NCI-H69 (cell line): Measurements from ENCODE around the gene KCNIP1.

Experiments used
- DNase-seq: peaks from one replicate; lab custom pipeline; 2025; lab: John Stamatoyannopoulos, UW

Gene KCNIP1

DNA sequence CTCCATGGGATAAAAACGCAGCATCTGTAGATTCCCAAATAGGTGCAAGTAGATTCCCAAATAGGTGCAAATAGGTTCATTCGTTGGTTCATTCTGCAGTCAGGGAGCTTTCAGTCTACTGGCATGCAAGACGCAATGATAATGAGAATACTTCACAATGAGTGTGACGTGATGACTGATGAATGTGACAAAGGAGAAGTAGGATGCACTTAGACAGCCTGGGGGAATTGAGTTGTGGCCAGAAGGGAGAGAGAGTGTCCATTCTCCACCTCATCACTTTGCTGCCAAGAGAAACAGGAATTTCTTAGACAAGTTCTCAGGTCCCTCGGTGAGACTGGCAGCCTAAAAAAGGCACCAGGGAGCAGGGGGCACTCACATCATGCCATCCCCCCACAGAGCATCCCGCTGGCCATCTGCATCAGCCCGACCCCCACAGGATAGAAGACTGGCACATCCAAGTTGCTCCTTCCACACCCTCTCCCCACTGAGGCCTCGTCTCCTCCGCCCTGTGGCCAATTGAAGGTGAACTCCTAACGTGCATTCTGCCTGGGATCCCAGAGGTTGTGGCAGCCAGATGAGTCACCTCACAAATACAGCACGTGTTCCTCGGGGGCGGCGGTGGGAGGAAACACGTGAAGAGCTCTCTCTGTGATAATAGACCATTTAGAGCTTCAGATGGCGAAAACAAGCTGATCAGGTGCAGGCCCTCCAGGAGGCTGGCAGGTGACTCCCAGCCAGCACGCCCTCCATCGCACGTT lies 19.9 kb upstream of the KCNIP1 start:
- peak; percentile 94 for DNase-seq

GRCh38 chr5:170484459-170484831 lies 19.4 kb upstream of the KCNIP1 start:
- no peak for DNase-seq

DNA sequence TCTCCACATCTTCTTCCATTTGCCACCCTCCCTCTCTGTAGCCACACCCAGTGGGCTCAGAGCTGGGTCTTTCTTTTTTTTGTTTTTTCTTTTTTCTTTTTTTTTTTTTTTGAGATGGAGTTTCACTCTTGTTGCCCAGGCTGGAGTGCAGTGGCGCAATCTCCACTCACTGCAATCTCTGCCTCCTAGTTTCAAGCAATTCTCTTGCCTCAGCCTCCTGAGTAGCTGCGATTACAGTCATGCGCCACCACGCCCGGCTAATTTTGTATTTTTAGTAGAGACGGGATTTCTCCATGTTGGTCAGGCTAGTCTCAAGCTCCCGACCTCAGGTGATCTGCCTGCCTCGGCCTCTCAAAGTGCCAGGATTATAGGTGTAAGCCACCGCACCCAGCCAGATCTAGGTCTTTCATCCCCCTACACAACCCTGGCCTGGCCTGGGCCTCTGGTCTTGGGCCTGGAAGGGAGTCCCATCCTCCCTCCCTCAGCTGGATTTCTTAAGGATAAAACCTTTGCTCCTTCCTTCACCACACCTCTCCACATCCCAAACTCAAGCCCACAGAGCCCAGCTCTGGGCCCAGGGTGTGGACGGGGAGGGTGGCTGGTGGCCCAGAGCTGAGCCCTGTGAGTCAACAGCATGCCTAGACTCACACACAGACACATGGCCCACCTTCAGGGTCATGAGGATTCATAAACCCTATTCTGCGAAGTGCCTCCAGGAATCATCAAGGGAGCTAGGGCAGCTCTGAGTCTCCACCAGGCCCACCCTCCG lies 18.8 kb upstream of the KCNIP1 start:
- DNase-seq, result no peak

- no peak for DNase-seq
These were observed 18.3 kb upstream of the KCNIP1 start for GRCh38 chr5:170485616-170485911.

- no peak for DNase-seq
These were observed 17.4 kb upstream of the KCNIP1 start for GRCh38 chr5:170486371-170486770.

GRCh38 chr5:170488570-170488969 lies 15.2 kb upstream of the KCNIP1 start:
- no peak for DNase-seq

GRCh38 chr5:170489199-170489598 lies 14.6 kb upstream of the KCNIP1 start:
- no peak for DNase-seq

DNA sequence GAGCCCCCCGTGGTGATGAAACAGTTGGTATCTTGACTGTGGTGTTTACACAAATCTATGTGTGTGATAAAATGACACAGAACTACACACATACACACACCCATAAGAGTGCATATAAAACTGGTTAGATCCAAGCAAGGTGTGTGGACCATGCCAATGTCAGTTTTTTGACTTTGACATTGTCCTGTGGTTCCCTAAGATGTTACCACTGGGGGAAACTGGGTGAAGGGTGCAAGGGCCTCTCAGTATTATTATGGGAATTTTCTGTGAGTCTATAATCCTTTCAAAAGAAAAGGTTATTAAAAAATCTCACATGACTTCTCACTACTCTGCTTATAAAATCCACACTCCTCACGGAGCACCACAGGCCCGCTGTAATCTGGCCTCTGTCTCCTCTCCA lies 13.4 kb upstream of the KCNIP1 start:
- no peak for DNase-seq

GRCh38 chr5:170491479-170491878 lies 12.3 kb upstream of the KCNIP1 start:
- DNase-seq, result no peak

GRCh38 chr5:170493028-170493820 lies 10.6 kb upstream of the KCNIP1 start:
- DNase-seq, result peak; percentile 61

DNA sequence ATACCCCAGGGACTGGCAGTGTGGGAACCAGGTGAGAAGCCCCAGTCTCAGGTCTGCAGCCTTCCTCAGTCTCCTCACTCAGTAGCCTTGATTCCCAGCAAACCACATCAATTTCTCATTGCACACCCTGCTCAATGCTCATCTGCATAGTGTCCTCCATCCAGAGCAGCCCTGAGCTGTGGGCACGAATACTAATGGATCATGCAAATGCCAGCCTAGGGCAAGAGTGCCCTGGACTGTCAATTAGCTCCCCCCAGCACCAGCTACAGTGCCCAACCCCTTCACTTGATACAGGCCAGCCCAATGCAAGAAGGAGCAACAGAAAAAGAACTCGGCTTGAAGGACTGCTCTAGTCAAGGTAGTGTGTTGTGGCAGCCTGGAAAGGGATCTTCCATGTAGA lies 9.8 kb upstream of the KCNIP1 start:
- no peak for DNase-seq

GRCh38 chr5:170495825-170496661 lies 7.8 kb upstream of the KCNIP1 start:
- DNase-seq, result no peak

- no peak for DNase-seq
These were observed 7.2 kb upstream of the KCNIP1 start for GRCh38 chr5:170496662-170497028.

GRCh38 chr5:170497311-170498038 lies 6.3 kb upstream of the KCNIP1 start:
- DNase-seq, result no peak

GRCh38 chr5:170498811-170499351 lies 4.9 kb upstream of the KCNIP1 start:
- DNase-seq, result no peak

DNA sequence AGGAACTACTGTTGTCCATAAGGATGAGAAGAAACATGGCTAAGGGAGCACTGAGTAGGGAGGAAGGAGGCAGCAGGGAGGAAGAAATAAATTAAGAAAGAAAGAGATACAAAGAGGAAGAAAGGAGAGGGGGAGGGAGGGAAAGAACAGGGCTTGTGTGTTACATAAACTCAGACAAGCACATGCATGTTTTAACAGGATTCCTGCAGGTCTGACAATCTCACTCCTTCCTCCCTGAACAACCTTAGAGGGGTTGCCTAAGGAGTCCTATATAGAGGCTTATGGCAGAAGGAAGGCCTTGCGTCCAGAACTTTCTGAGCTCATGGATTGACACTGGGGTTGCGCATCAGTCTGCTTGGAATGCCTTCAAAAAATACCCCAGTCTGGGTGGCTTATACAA lies 4.2 kb upstream of the KCNIP1 start:
- no peak for DNase-seq

- DNase-seq, result no peak
These were observed 2.5 kb upstream of the KCNIP1 start for GRCh38 chr5:170501361-170501760.

DNA sequence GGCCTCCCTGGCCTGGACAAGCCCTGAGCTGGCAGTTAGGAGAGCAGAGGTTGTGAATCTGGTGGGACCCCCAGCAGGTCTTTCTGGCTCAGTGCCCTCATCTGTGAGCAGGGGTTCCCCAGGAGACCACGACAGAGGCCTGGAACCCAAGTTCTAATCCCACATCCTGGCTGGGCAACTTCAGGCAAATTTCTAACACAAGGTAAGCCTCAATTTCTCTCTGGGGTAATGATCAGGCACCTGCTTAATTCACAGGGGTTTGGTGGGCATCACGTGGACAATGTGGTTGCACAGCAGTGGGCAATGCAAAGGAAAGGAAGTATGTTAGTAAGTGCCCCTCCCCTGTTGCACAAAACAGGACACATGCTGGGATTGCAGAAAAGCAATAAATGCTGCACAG lies 1.9 kb upstream of the KCNIP1 start:
- DNase-seq, result peak; percentile 35

DNA sequence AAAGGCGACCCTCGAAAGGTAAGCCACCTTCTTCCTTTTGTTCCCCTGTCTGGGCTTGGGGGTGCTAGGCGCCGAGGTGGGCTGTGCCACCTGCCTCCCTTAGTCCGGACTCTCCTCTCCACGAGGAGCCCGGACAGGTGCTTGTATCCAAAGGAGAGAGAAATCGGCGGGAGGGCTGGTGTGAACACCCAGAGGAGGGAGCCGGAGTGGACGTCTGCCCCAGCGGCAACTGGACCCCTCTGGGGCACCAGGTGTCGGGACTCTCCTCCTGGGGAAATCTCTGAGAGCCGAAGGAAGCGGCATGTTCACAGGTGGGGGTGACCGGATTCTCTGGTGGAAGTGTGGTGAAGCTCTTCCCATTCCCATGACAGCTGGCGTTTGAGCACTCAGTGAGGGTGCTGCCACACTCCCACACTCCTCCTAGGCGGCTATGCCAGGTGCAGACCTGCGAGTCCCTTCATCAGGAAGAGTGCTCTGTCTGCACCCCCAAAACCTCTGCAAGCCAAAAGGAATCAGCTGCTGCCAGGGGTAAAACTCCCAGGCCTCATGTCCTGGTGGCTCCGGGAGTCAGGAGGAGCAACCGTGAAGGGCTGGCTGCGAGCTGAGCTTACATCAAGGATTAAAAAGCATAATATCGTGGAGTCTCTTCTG lies 921 bp downstream of the KCNIP1 start:
- peak; percentile 64 for DNase-seq

- DNase-seq, result no peak
These were observed 4.2 kb downstream of the KCNIP1 start for GRCh38 chr5:170508036-170508435.
